Astrocyte of the cerebellum (primary cell): Measurements from ENCODE around the gene IPO11.

Source experiments
- DNase-seq: peaks from one replicate; pipeline ENCODE4 v3.0.0-alpha.2; 2011; ENCODE audit warnings: low read depth
- H3K4me3 ChIP-seq: 2 replicates; pipeline ENCODE4 v1.5.1; 2011; ENCODE audit warnings: mild to moderate bottlenecking, low read depth, low read length, moderate library complexity
- in situ Hi-C: cut with HindIII; loops from 2 replicates; pipeline ENCODE4 v1.10.0; 2017; ENCODE audit warnings: low sequenced_read_pairs
- TF ChIP-seq, protein P1 (sequence below): IDR thresholded peaks from 2 replicates; pipeline ENCODE4 v1.5.1; 2012; ENCODE audit warnings: low read length, low read depth, moderate library complexity, mild to moderate bottlenecking; ENCODE audit errors: missing control alignments

Gene IPO11

DNA sequence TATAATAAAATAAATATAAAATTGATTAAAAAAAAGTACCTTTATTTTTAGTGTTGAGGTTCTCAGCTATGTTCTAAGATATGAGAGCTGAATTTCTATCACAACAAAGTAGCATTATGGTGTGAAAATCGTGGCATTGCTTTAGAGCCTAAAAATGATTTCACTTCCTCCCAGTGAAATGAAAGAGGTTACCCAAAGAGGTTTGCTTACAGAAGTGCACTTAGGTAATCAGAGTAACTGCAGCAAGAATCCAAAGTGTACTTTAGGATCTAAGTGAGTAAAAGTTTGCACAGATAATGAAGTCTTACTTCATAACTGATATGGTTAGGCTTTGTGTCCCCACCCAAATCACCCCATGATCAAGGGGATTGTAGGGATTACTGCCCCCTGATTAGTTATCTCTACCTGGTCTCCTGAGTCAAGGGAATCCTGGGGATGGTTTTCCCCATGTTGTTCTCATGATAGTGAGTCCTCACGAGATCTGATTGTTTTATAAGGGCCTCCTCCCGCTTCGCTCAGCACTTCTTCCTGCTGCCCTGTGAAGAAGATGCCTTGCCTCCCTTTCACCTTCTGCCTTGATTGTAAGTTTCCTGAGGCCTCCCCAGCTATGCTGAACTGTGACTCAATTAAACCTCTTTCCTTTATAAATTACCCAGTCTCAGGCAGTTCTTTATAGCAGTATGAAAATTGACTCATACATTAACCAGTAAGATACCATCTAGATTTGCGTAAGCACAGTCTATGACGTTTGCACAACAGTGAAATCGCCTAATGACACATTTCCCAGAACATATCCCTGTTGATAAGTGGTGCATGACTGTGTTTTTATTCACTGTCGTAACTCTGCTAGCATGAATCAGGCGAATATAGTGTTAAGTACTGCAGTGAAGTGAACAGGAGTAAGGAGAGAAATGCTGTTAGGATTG is 125.7 kb downstream of the IPO11 start:
- TF ChIP-seq, protein P1, sequence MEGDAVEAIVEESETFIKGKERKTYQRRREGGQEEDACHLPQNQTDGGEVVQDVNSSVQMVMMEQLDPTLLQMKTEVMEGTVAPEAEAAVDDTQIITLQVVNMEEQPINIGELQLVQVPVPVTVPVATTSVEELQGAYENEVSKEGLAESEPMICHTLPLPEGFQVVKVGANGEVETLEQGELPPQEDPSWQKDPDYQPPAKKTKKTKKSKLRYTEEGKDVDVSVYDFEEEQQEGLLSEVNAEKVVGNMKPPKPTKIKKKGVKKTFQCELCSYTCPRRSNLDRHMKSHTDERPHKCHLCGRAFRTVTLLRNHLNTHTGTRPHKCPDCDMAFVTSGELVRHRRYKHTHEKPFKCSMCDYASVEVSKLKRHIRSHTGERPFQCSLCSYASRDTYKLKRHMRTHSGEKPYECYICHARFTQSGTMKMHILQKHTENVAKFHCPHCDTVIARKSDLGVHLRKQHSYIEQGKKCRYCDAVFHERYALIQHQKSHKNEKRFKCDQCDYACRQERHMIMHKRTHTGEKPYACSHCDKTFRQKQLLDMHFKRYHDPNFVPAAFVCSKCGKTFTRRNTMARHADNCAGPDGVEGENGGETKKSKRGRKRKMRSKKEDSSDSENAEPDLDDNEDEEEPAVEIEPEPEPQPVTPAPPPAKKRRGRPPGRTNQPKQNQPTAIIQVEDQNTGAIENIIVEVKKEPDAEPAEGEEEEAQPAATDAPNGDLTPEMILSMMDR, result no peak
- in situ Hi-C loops, result no loop called here
- peak; percentile 2 for DNase-seq
- no peak overlapping the region for H3K4me3 ChIP-seq

DNA sequence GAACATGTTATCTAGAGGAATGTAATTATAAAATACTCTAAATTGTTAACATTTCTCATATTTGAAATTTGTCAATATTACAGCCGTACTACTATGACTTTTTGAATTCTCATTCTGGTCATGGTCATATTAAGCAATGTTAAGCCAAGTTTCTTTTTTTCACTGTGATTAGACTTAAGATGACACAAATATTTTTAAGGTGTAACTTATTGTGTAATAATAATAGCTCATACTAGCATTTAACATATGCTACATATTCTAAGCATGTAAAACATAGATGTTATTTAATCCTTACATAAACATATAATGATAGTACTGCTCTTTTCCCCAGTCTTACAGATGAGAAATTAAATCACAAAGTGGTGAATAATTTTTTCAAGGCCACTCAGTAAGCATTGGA is 130.2 kb downstream of the IPO11 start:
- DNase-seq, result no peak
- no peak overlapping the region for H3K4me3 ChIP-seq
- in situ Hi-C loops, result no loop called here
- TF ChIP-seq, protein P1, result no peak

DNA sequence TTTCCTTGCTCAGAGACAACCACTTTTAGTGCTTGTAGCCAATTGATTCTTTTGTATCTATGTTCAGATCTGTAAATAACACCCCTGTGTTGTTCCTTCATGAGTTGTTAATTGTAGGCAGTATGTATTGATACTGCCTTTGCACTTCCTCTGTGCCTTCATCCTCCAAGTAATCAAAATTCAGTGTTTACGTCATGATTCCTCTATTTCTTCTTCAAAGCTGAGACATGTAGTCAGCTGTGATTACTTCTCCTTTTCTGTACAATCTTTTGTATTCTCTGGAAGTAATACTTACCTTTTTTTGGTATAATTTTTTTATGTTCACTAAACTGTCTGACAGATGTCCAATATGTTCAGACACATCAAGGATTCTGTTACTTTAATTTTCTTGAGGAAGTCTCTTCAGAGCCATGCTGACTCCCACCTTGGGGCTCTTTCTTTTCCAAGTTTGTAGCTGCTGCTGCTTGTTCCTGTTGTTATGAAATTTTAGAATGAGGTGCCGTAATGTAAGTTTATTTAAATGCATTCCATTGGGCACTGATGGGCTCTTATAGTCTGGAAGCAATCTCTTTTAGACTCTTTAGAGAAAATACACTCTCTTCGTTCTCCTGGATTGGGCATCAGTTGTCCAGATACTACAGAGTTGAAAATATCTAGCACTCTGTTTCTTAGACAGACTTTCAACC is 135.5 kb downstream of the IPO11 start:
- TF ChIP-seq, protein P1, result no peak
- no peak overlapping the region for H3K4me3 ChIP-seq
- no peak for DNase-seq
- in situ Hi-C loops, result no loop called here

DNA sequence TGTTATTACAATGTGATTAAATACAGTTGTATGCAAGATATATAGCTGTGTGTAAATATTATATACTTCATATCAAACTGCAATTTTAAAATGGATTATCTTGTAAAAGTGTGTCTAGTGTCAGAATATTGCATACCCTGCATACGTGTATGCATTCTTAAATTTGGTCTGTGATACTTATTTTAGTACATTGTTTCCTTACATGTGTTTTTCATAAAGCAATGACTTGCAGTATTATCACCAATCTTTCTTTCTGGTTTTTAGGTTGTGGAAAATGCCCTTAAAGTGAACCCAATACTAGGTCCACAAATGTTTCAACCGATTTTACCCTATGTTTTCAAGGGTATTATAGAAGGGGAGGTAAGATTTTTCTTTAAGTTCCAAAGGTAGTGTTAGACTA is 137.5 kb downstream of the IPO11 start:
- H3K4me3 ChIP-seq, result no peak overlapping the region
- TF ChIP-seq, protein P1, result no peak
- no peak for DNase-seq
- in situ Hi-C loops, result no loop called here

DNA sequence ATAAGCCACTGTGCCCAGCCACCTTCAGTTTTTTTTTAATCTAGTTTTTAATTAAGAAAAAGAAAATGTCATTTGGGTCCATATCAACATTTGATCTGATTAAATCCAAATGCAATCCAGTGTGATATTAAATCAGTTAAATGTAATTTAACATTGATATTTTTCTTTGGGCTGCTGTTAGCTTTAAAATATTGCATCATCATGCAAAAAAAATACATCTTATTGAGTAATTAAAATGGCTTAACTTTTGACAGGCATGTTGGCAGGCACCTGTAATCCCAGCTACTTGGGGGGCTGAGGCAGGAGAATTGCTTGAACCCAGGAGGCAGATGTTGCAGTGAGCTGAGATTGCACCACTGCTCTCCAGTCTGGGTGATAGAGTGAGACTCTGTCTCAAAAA is 143.4 kb downstream of the IPO11 start:
- in situ Hi-C loops, result no loop called here
- DNase-seq, result no peak
- H3K4me3 ChIP-seq, result no peak overlapping the region
- TF ChIP-seq, protein P1, result no peak

DNA sequence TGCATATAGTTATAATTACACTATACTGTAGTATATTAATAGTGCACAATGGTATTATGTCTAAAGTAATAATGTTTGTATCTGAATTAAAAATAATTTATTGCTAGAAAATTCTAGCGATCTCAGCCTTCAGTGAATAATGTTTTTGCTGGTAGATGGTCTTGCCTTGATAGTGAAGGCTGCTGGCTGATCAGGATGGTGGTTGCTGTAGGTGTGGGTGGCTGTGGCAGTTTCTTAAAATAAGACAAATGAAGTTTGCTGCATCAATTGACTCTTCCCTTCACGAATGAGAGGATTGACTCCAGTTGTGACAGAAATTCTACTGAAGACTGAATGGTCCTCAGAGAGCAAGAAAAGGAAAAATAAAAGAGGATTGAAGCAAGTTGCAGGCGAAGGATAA is 146.4 kb downstream of the IPO11 start:
- H3K4me3 ChIP-seq, result no peak overlapping the region
- in situ Hi-C loops, result no loop called here
- DNase-seq, result no peak
- TF ChIP-seq, protein P1, result no peak
